Neural cell (in vitro differentiated cells): ENCODE measurements around the gene SNRPD1. TPM values are rescaled to one million over a fixed set of nuclear protein-coding genes. Genes with fewer than 3 reads are reported as not detected.

Experiments
- H2AFZ ChIP-seq: fragments of 200-600, 300-800 bp; sonication (generic), shearing (Covaris generic); 2 replicates; pipeline ENCODE4 v1.6.0; 2014; ENCODE audit warnings: low read depth, mild to moderate bottlenecking, antibody characterized with exemption, low read length, moderate library complexity
- H3F3A ChIP-seq: fragments of 200-600 bp; shearing (Covaris generic); 2 replicates; pipeline ENCODE4 v1.6.1; 2016; ENCODE audit warnings: mild to moderate bottlenecking, moderate library complexity, mixed read lengths, antibody characterized with exemption, low read length; ENCODE audit not compliant: insufficient read depth, poor library complexity, severe bottlenecking
- H3K27ac ChIP-seq: fragments of 200-600, 300-800 bp; sonication (generic), shearing (Covaris generic); 2 replicates; pipeline ENCODE4 v1.5.1; 2014; ENCODE audit warnings: mild to moderate bottlenecking, low read length, moderate library complexity
- H3K27me3 ChIP-seq: fragments of 300-800, 200-600 bp; sonication (generic), shearing (Covaris generic); 2 replicates; pipeline ENCODE4 v1.6.0; 2014; ENCODE audit warnings: mild to moderate bottlenecking, low read depth, low read length, moderate library complexity; ENCODE audit not compliant: insufficient read depth
- H3K36me3 ChIP-seq: fragments of 300-800, 200-600 bp; sonication (generic), shearing (Covaris generic); 2 replicates; pipeline ENCODE4 v1.5.1; 2014; ENCODE audit warnings: mild to moderate bottlenecking, antibody characterized with exemption, low read length, moderate library complexity; ENCODE audit not compliant: insufficient read depth
- H3K4me2 ChIP-seq: fragments of 300-800, 200-600 bp; sonication (generic), shearing (Covaris generic); 2 replicates; pipeline ENCODE4 v1.6.0; 2014; ENCODE audit warnings: mild to moderate bottlenecking, low read length
- H3K4me3 ChIP-seq: fragments of 300-800, 200-600 bp; sonication (generic), shearing (Covaris generic); 2 replicates; pipeline ENCODE4 v1.5.1; 2014; ENCODE audit warnings: mild to moderate bottlenecking, low read length, moderate library complexity
- H3K79me2 ChIP-seq: fragments of 200-600 bp; shearing (Covaris generic); replicated peaks from 2 replicates; pipeline ENCODE4 v1.6.0; 2014; ENCODE audit warnings: mild to moderate bottlenecking, low read length, moderate library complexity; ENCODE audit not compliant: insufficient read depth
- H3K9ac ChIP-seq: fragments of 300-800, 200-600 bp; sonication (generic), shearing (Covaris generic); 2 replicates; pipeline ENCODE4 v1.6.1; 2016; ENCODE audit warnings: mild to moderate bottlenecking, low read length, mixed read lengths
- H3K9me2 ChIP-seq: fragments of 200-600 bp; shearing (Covaris generic); 2 replicates; pipeline ENCODE4 v1.6.1; 2016; ENCODE audit warnings: mild to moderate bottlenecking, low read length, mixed read lengths; ENCODE audit not compliant: insufficient read depth
- H3K9me3 ChIP-seq: fragments of 200-600, 300-800 bp; sonication (generic), shearing (Covaris generic); 2 replicates; pipeline ENCODE4 v1.6.1; 2016; ENCODE audit warnings: mild to moderate bottlenecking, mixed run types, low read length, moderate library complexity, mixed read lengths
- H4K20me1 ChIP-seq: fragments of 200-600 bp; shearing (Covaris generic); 2 replicates; pipeline ENCODE4 v1.6.1; 2016; ENCODE audit warnings: mild to moderate bottlenecking, mixed run types; ENCODE audit not compliant: insufficient read depth
- CTCF ChIP-seq: fragments of 450-650 bp; IDR thresholded peaks from 2 replicates; pipeline ENCODE4 v1.5.1; 2014; ENCODE audit warnings: antibody characterized with exemption, mild to moderate bottlenecking, moderate library complexity; ENCODE audit not compliant: poor library complexity, severe bottlenecking
- EP300 ChIP-seq: fragments of 450-650 bp; conservative IDR thresholded peaks from 2 replicates; pipeline ENCODE4 v1.6.1; 2014; ENCODE audit warnings: antibody characterized with exemption, mild to moderate bottlenecking, moderate library complexity; ENCODE audit not compliant: poor library complexity, severe bottlenecking
- EZH2 ChIP-seq: fragments of 200-600, 300-800 bp; shearing (Covaris generic), sonication (generic); IDR thresholded peaks from 2 replicates; pipeline ENCODE4 v1.6.1; 2014; ENCODE audit warnings: antibody characterized with exemption, low read length, borderline replicate concordance, mild to moderate bottlenecking; ENCODE audit not compliant: insufficient read depth, poor library complexity, severe bottlenecking
- MXI1 ChIP-seq: fragments of 450-650 bp; conservative IDR thresholded peaks from 2 replicates; pipeline ENCODE4 v1.6.1; 2014; ENCODE audit warnings: antibody characterized with exemption, mild to moderate bottlenecking; ENCODE audit not compliant: poor library complexity, severe bottlenecking
- POLR2AphosphoS5 ChIP-seq: IDR thresholded peaks from 2 replicates; pipeline ENCODE4 v1.6.1; 2012
- RAD21 ChIP-seq: fragments of 450-650 bp; conservative IDR thresholded peaks from 2 replicates; pipeline ENCODE4 v1.6.1; 2014; ENCODE audit warnings: antibody characterized with exemption, mild to moderate bottlenecking, moderate library complexity
- REST ChIP-seq: IDR thresholded peaks from 2 replicates; pipeline ENCODE4 v1.6.1; 2012; ENCODE audit warnings: borderline replicate concordance
- SMC3 ChIP-seq: fragments of 450-650 bp; conservative IDR thresholded peaks from 2 replicates; pipeline ENCODE4 v1.6.1; 2014; ENCODE audit warnings: antibody characterized with exemption, mild to moderate bottlenecking, moderate library complexity; ENCODE audit not compliant: poor library complexity
- TAF1 ChIP-seq: IDR thresholded peaks from 2 replicates; pipeline ENCODE4 v1.6.1; 2012; ENCODE audit warnings: low read depth
- polyA plus RNA-seq: library from polyadenylated mRNA; depleted of rRNA; stranded (reverse); fragments of >200 nt; gene quantifications from 2 replicates; pipeline ENCODE4 v1.2.3, GENCODE V29; 2014
- small RNA-seq, 3 experiments: library from RNA; depleted of rRNA; stranded (forward); fragments of <200 nt; gene quantifications; one replicate each; pipeline ENCODE3, GENCODE V24; 2012

The SNRPD1 gene
- polyA plus RNA-seq, 1 donor from 2014 or later, result 68.2 TPM

GRCh38 chr18:21682371-21683051 is 70.4 kb downstream of the SNRPD1 start:
- H4K20me1 ChIP-seq, result no peaks in the 10 kb centered on the region
- H3F3A ChIP-seq, result no peaks in the 10 kb centered on the region
- no peaks in the 10 kb centered on the region for H3K79me2 ChIP-seq
- H3K4me3 ChIP-seq, result no peak overlapping the region
- no peaks in the 10 kb centered on the region for H3K9me3 ChIP-seq
- no peaks in the 10 kb centered on the region for H3K9me2 ChIP-seq
- H3K27ac ChIP-seq, result no peak overlapping the region
- no peaks in the 10 kb centered on the region for H3K36me3 ChIP-seq
- no peak overlapping the region for H3K9ac ChIP-seq
- TF ChIP-seq EZH2 (no peak), EP300 (no peak), SMC3 (no peak), TAF1 (no peak), REST (no peak), CTCF (no peak), POLR2AphosphoS5 (no peak), RAD21 (no peak), MXI1 (no peak)
- no peak overlapping the region for H2AFZ ChIP-seq
- no peak overlapping the region for H3K4me2 ChIP-seq
- no peaks in the 10 kb centered on the region for H3K27me3 ChIP-seq

Small RNA genes lying within 50 kb of the gene (small RNA-seq; reads per million reads assigned to genes)
- 0 to 0.77 (median 0) reads per million in 3 experiments for gene MIR320C1

Other genes with a start within 250 kb of the SNRPD1 start
- gene ESCO1, start 11.6 kb upstream of the SNRPD1 start, polyA plus RNA-seq, result 21.9 and 26.4 TPM in 2 replicates
- gene ABHD3, start 92.5 kb downstream of the SNRPD1 start, polyA plus RNA-seq, result 7.9 and 9.6 TPM in 2 replicates
- gene MIB1, start 128.5 kb downstream of the SNRPD1 start, polyA plus RNA-seq, result 61.9 and 68.3 TPM in 2 replicates